Measurements from ENCODE around the gene ABCC6. TPM values are rescaled to one million over a fixed set of nuclear protein-coding genes. Genes with fewer than 3 reads are reported as not detected.
"Not testable (repeated sequence)": the region's sequence is repeated elsewhere in the genome, so short reads cannot be mapped to it uniquely, and the experiment has no call there.

The ABCC6 gene
- total RNA-seq, 4 donors from 2014 or later, result 0.23 to 2.1 (median 0.90) TPM

GRCh38 chr16:16150878-16151152 is 72.5 kb downstream of the ABCC6 start:
- DNase-seq (ENCODE audit: low spot score in 2 of 2), result no peak
- no peak overlapping the region for H3K4me3 ChIP-seq (ENCODE audit: low read depth, poor library complexity, severe bottlenecking)
- intact Hi-C loops (cut with DNase I; ENCODE audit: low total_unique reads), result no loop called here
- TF ChIP-seq CTCF (IDR thresholded peaks at IDR 0.05) (no peak), POLR2A (IDR thresholded peaks at IDR 0.05) (no peak)
- 88 to 94% methylated on average over 4 of the region's 4 CpGs for WGBS, 2 donors

GRCh38 chr16:16150117-16150877 is 73.0 kb downstream of the ABCC6 start:
- no peak overlapping the region for H3K4me3 ChIP-seq (ENCODE audit: low read depth, poor library complexity, severe bottlenecking)
- no peak for DNase-seq (ENCODE audit: low spot score in 2 of 2)
- 25 to 35% methylated on average over 17 to 24 of the region's 28 CpGs for WGBS, 2 donors
- no peak for TF ChIP-seq POLR2A (IDR thresholded peaks at IDR 0.05)
- TF ChIP-seq CTCF (IDR thresholded peaks at IDR 0.05), result no peak
- intact Hi-C loops (cut with DNase I; ENCODE audit: low total_unique reads), result no loop called here

GRCh38 chr16:16149710-16150116 is 73.6 kb downstream of the ABCC6 start:
- H3K4me3 ChIP-seq (ENCODE audit: low read depth, poor library complexity, severe bottlenecking), result no peak overlapping the region
- 77 to 90% methylated on average over 5 to 10 of the region's 10 CpGs for WGBS, 2 donors
- no peak for TF ChIP-seq POLR2A (IDR thresholded peaks at IDR 0.05)
- TF ChIP-seq CTCF (IDR thresholded peaks at IDR 0.05), result no peak
- intact Hi-C loops (cut with DNase I; ENCODE audit: low total_unique reads), result no loop called here
- DNase-seq (ENCODE audit: low spot score in 2 of 2), result no peak

- no peak for DNase-seq (ENCODE audit: low spot score in 2 of 2)
- 81 to 84% methylated on average over 9 of the region's 9 CpGs for WGBS, 2 donors
- no peak overlapping the region for H3K4me3 ChIP-seq (ENCODE audit: low read depth, poor library complexity, severe bottlenecking)
- TF ChIP-seq CTCF (IDR thresholded peaks at IDR 0.05), result no peak
- TF ChIP-seq POLR2A (IDR thresholded peaks at IDR 0.05), result no peak
- intact Hi-C loops (cut with DNase I; ENCODE audit: low total_unique reads), result no loop called here
Measured at GRCh38 chr16:16148755-16149154, 74.5 kb downstream of the ABCC6 start.

- H3K4me3 ChIP-seq (ENCODE audit: low read depth, poor library complexity, severe bottlenecking); intact Hi-C loops (cut with DNase I; ENCODE audit: low total_unique reads); DNase-seq (ENCODE audit: low spot score in 2 of 2): not testable (repeated sequence)
- WGBS, 2 donors, result 75 to 83% methylated on average over 15 of the region's 15 CpGs
Measured at GRCh38 chr16:16148000-16148599, 75.2 kb downstream of the ABCC6 start.

GRCh38 chr16:16147316-16147999 is 75.8 kb downstream of the ABCC6 start:
- WGBS, 2 donors, result 84 to 88% methylated on average over 17 of the region's 17 CpGs
- H3K4me3 ChIP-seq (ENCODE audit: low read depth, poor library complexity, severe bottlenecking), result no peak overlapping the region
- TF ChIP-seq POLR2A (IDR thresholded peaks at IDR 0.05) (no peak), CTCF (IDR thresholded peaks at IDR 0.05) (no peak)
- DNase-seq (ENCODE audit: low spot score in 2 of 2), result no peak
- intact Hi-C loops (cut with DNase I; ENCODE audit: low total_unique reads), result no loop called here

All from lower leg skin (tissue), 4 donors.